Activated naive CD8-positive, alpha-beta T cell (primary cell): ENCODE results near the gene BEND3.
"Not testable (repeated sequence)": the region's sequence is repeated elsewhere in the genome, so short reads cannot be mapped to it uniquely, and the experiment has no call there.

ENCODE experiments used
- H3K27ac Mint-ChIP-seq: one replicate; pipeline ENCODE4 v1.8.0; 2021; ENCODE audit warnings: mixed read lengths
- H3K27me3 Mint-ChIP-seq: one replicate; pipeline ENCODE4 v1.8.0; 2021; ENCODE audit warnings: mixed read lengths
- H3K36me3 Mint-ChIP-seq: one replicate; pipeline ENCODE4 v1.8.0; 2021; ENCODE audit warnings: mixed read lengths
- H3K4me1 Mint-ChIP-seq: one replicate; pipeline ENCODE4 v1.8.0; 2021; ENCODE audit warnings: low read depth, mixed read lengths
- H3K4me3 Mint-ChIP-seq: one replicate; pipeline ENCODE4 v1.8.0; 2021; ENCODE audit warnings: mild to moderate bottlenecking, mixed read lengths
- H3K9me3 Mint-ChIP-seq: one replicate; pipeline ENCODE4 v1.8.0; 2021; ENCODE audit warnings: low read depth, mixed read lengths

The BEND3 gene

GRCh38 chr6:107110200-107110599, 5.1 kb downstream of the BEND3 start:
- Mint-ChIP-seq H3K9me3 (no peaks in the 10 kb centered on the region), H3K27me3 (no peaks in the 10 kb centered on the region), H3K4me1 (peaks cover 6% of the 10 kb centered on the region), H3K27ac (no peak overlapping the region), H3K36me3 (peaks cover 2% of the 10 kb centered on the region), H3K4me3 (no peak overlapping the region)

- Mint-ChIP-seq H3K9me3 (no peaks in the 10 kb centered on the region), H3K4me3 (no peak overlapping the region), H3K27ac (no peak overlapping the region), H3K4me1 (no peaks in the 10 kb centered on the region), H3K36me3 (peaks cover 2% of the 10 kb centered on the region), H3K27me3 (no peaks in the 10 kb centered on the region)
Observed at GRCh38 chr6:107108201-107108890, 7.0 kb downstream of the BEND3 start.

GRCh38 chr6:107107791-107108190, 7.5 kb downstream of the BEND3 start:
- Mint-ChIP-seq H3K4me3 (no peak overlapping the region), H3K9me3 (no peaks in the 10 kb centered on the region), H3K27ac (no peak overlapping the region), H3K27me3 (no peaks in the 10 kb centered on the region), H3K4me1 (no peaks in the 10 kb centered on the region), H3K36me3 (peaks cover 2% of the 10 kb centered on the region)

GRCh38 chr6:107106165-107106564, 9.2 kb downstream of the BEND3 start:
- Mint-ChIP-seq H3K9me3 (no peaks in the 10 kb centered on the region), H3K4me3 (no peak overlapping the region)

GRCh38 chr6:107105511-107106116, 9.7 kb downstream of the BEND3 start:
- H3K4me3 Mint-ChIP-seq = no peak overlapping the region
- no peaks in the 10 kb centered on the region for H3K4me1 Mint-ChIP-seq
- H3K36me3 Mint-ChIP-seq = peaks cover 2% of the 10 kb centered on the region

More at GRCh38 chr6:107106165-107106564, 9.2 kb downstream of the BEND3 start:
- no peak overlapping the region for H3K27ac Mint-ChIP-seq
- H3K4me1 Mint-ChIP-seq = no peaks in the 10 kb centered on the region
- H3K36me3 Mint-ChIP-seq = peaks cover 2% of the 10 kb centered on the region
- H3K27me3 Mint-ChIP-seq = no peaks in the 10 kb centered on the region

GRCh38 chr6:107103082-107103481, 12.2 kb downstream of the BEND3 start:
- H3K27me3 Mint-ChIP-seq = no peaks in the 10 kb centered on the region
- peaks cover 8% of the 10 kb centered on the region for H3K4me1 Mint-ChIP-seq
- H3K9me3 Mint-ChIP-seq = no peaks in the 10 kb centered on the region
- no peak overlapping the region for H3K4me3 Mint-ChIP-seq
- no peak overlapping the region for H3K27ac Mint-ChIP-seq
- H3K36me3 Mint-ChIP-seq = peaks cover 1% of the 10 kb centered on the region

More at GRCh38 chr6:107105511-107106116, 9.7 kb downstream of the BEND3 start:
- no peak overlapping the region for H3K27ac Mint-ChIP-seq
- H3K27me3 Mint-ChIP-seq = no peaks in the 10 kb centered on the region
- H3K9me3 Mint-ChIP-seq = no peaks in the 10 kb centered on the region

- H3K4me1 Mint-ChIP-seq = peaks cover 8% of the 10 kb centered on the region
- H3K4me3 Mint-ChIP-seq = no peak overlapping the region
- H3K36me3 Mint-ChIP-seq = peaks cover 4% of the 10 kb centered on the region
- no peaks in the 10 kb centered on the region for H3K9me3 Mint-ChIP-seq
- H3K27me3 Mint-ChIP-seq = no peaks in the 10 kb centered on the region
- no peak overlapping the region for H3K27ac Mint-ChIP-seq
Observed at GRCh38 chr6:107102414-107102805, 12.9 kb downstream of the BEND3 start.

- Mint-ChIP-seq H3K36me3 (peaks cover 4% of the 10 kb centered on the region), H3K9me3 (no peaks in the 10 kb centered on the region), H3K27me3 (no peaks in the 10 kb centered on the region)
Observed at GRCh38 chr6:107101686-107102413, 13.5 kb downstream of the BEND3 start.

GRCh38 chr6:107101211-107101610, 14.1 kb downstream of the BEND3 start:
- peaks cover 8% of the 10 kb centered on the region for H3K4me1 Mint-ChIP-seq
- H3K4me3 Mint-ChIP-seq = no peak overlapping the region
- H3K27me3 Mint-ChIP-seq = no peaks in the 10 kb centered on the region
- H3K9me3 Mint-ChIP-seq = no peaks in the 10 kb centered on the region
- H3K36me3 Mint-ChIP-seq = peaks cover 4% of the 10 kb centered on the region
- H3K27ac Mint-ChIP-seq = no peak overlapping the region

More at GRCh38 chr6:107101686-107102413, 13.5 kb downstream of the BEND3 start:
- Mint-ChIP-seq H3K27ac (no peak overlapping the region), H3K4me1 (peaks cover 8% of the 10 kb centered on the region), H3K4me3 (no peak overlapping the region)

GRCh38 chr6:107098436-107099307, 16.6 kb downstream of the BEND3 start:
- Mint-ChIP-seq H3K27me3 (no peaks in the 10 kb centered on the region), H3K9me3 (no peaks in the 10 kb centered on the region), H3K4me3 (no peak overlapping the region), H3K36me3 (peaks cover 8% of the 10 kb centered on the region), H3K27ac (peak overlapping the region; percentile 17), H3K4me1 (peaks cover 8% of the 10 kb centered on the region)

GRCh38 chr6:107084459-107084858, 30.9 kb downstream of the BEND3 start:
- not testable (repeated sequence) for H3K27me3 Mint-ChIP-seq, H3K4me1 Mint-ChIP-seq, H3K4me3 Mint-ChIP-seq, H3K9me3 Mint-ChIP-seq, H3K27ac Mint-ChIP-seq
- peaks cover 13% of the 10 kb centered on the region for H3K36me3 Mint-ChIP-seq

GRCh38 chr6:107083921-107084320, 31.4 kb downstream of the BEND3 start:
- peaks cover 2% of the 10 kb centered on the region for H3K4me1 Mint-ChIP-seq
- H3K36me3 Mint-ChIP-seq = peaks cover 13% of the 10 kb centered on the region
- no peak overlapping the region for H3K4me3 Mint-ChIP-seq
- no peak overlapping the region for H3K27ac Mint-ChIP-seq
- H3K9me3 Mint-ChIP-seq = no peaks in the 10 kb centered on the region
- no peaks in the 10 kb centered on the region for H3K27me3 Mint-ChIP-seq

GRCh38 chr6:107083047-107083768, 32.1 kb downstream of the BEND3 start:
- no peaks in the 10 kb centered on the region for H3K9me3 Mint-ChIP-seq

GRCh38 chr6:107082045-107082444, 33.3 kb downstream of the BEND3 start:
- Mint-ChIP-seq H3K4me1 (peaks cover 2% of the 10 kb centered on the region), H3K36me3 (peaks cover 10% of the 10 kb centered on the region), H3K9me3 (no peaks in the 10 kb centered on the region), H3K4me3 (no peak overlapping the region), H3K27ac (no peak overlapping the region), H3K27me3 (no peaks in the 10 kb centered on the region)

More at GRCh38 chr6:107083047-107083768, 32.1 kb downstream of the BEND3 start:
- Mint-ChIP-seq H3K36me3 (peaks cover 12% of the 10 kb centered on the region), H3K4me3 (no peak overlapping the region), H3K27ac (no peak overlapping the region), H3K4me1 (peaks cover 2% of the 10 kb centered on the region), H3K27me3 (no peaks in the 10 kb centered on the region)
